ENCODE results near the gene ENAH.
A peak's percentile ranks its signal among the peaks of the same experiment; 100 is the strongest.

The ENAH gene

GRCh38 chr1:225465793-225466517 lies 187.0 kb downstream of the ENAH start:
- Histone ChIP-seq H4K8ac (ENCODE audit: low read length) (no peak overlapping the region), H3K18ac (ENCODE audit: low read depth in 1 of 2, low read length in 2 of 2) (no peak overlapping the region), H2AFZ (ENCODE audit: low read depth, low read length) (no peak overlapping the region)

DNA sequence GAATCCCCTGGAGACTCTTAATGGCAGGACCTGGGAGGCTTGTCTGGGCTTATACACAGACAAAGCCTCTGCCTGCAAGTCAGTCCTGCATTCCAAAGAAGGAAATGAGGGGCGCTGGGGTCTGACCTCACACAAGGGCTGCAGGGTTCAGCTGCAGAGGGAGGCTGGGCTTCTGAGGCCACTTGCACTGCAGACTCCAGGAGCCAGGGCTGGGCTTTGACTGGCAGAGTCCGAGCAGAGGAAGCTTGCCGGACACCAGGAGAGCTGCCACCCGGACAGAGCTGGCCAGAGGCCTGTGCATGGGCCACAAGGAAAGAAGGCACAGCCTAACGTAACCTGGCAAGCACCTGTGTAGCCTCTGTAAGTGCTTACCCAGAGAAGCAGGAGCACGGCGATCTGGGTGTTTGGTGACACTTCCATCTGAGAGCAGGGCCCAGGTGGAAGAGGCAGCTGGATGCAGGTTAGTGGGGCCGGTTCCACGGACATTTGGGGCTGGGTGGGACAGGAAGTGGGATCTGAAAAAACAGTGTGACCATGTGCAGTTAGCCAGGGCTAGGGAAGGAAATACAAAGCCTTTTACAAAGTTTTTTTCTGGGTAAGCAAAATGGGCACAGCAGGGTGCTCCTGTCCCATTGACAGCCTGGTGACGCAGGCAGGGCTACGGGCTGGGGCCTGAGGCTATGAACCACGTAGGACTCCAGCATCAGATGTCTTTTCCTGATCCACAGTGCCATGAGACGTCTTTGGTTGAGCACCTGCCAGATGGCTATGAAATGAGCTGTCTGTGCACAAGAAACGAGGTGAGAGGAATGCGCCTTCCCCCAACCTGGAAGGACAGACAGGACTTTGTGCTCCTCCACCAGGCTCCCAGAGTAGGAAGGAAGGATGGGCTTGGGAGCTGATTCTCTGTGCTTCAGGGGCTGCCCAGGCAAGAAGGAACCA lies 187.8 kb downstream of the ENAH start:
- Histone ChIP-seq H4K8ac (ENCODE audit: low read length) (peak overlapping the region; percentile 39), H3K23ac (ENCODE audit: low read length in 2 of 2) (no peak overlapping the region), H2BK5ac (ENCODE audit: low read depth, low read length, poor library complexity, severe bottlenecking) (no peak overlapping the region), H3K36me3 (ENCODE audit: control insufficient read depth in 1 of 2, insufficient read depth in 2 of 2, low read depth in 1 of 2, low read length in 2 of 2) (no peaks in the 10 kb centered on the region), H2BK15ac (ENCODE audit: low read depth, poor library complexity, severe bottlenecking) (no peak overlapping the region), H2BK12ac (ENCODE audit: low read length in 2 of 2) (no peak overlapping the region), H4K91ac (ENCODE audit: low read length) (peak overlapping the region; percentile 25), H3K79me1 (replicated peaks; ENCODE audit: low read length, poor library complexity, severe bottlenecking) (no peaks in the 10 kb centered on the region), H3K4me1 (ENCODE audit: control insufficient read depth, insufficient read depth, low read depth, low read length) (peaks cover 30% of the 10 kb centered on the region), H3K9ac (ENCODE audit: low read length) (no peak overlapping the region), H2AFZ (ENCODE audit: low read depth, low read length) (no peak overlapping the region), H3K14ac (ENCODE audit: low read length in 2 of 2) (no peak overlapping the region), H3K4me2 (ENCODE audit: low read length, poor library complexity, severe bottlenecking) (no peak overlapping the region), H2AK5ac (ENCODE audit: low read length, severe bottlenecking) (no peak overlapping the region), H2BK120ac (ENCODE audit: low read depth, low read length) (no peak overlapping the region), H3K4me3 (ENCODE audit: insufficient read depth in 1 of 2, low read depth in 1 of 2, low read length in 2 of 2) (no peak overlapping the region), H3K27ac (ENCODE audit: low read length, poor library complexity, severe bottlenecking) (no peak overlapping the region), H3K9me3 (ENCODE audit: control insufficient read depth, low read length) (no peaks in the 10 kb centered on the region), H3K18ac (ENCODE audit: low read depth in 1 of 2, low read length in 2 of 2) (peak overlapping the region; percentile 11 to 16), H3K27me3 (ENCODE audit: control insufficient read depth in 1 of 2, insufficient read depth in 1 of 2, low read length in 2 of 2) (peaks cover 0 to 32% of the 10 kb centered on the region in 2 experiments), H3K4ac (ENCODE audit: low read depth in 1 of 2, low read length in 2 of 2) (no peak overlapping the region)
- no peak for DNase-seq
- whole genome bisulfite sequencing, result 57% methylated on average over 15 of the region's 15 CpGs

More at GRCh38 chr1:225465793-225466517, 187.0 kb downstream of the ENAH start:
- Histone ChIP-seq H3K9me3 (ENCODE audit: control insufficient read depth, low read length) (no peaks in the 10 kb centered on the region), H3K27me3 (ENCODE audit: control insufficient read depth in 1 of 2, insufficient read depth in 1 of 2, low read length in 2 of 2) (peaks cover 0 to 35% of the 10 kb centered on the region in 2 experiments), H2AK5ac (ENCODE audit: low read length, severe bottlenecking) (no peak overlapping the region), H3K9ac (ENCODE audit: low read length) (no peak overlapping the region), H3K4me2 (ENCODE audit: low read length, poor library complexity, severe bottlenecking) (no peak overlapping the region), H3K4ac (ENCODE audit: low read depth in 1 of 2, low read length in 2 of 2) (no peak overlapping the region), H3K4me3 (ENCODE audit: insufficient read depth in 1 of 2, low read depth in 1 of 2, low read length in 2 of 2) (no peak overlapping the region), H2BK15ac (ENCODE audit: low read depth, poor library complexity, severe bottlenecking) (no peak overlapping the region), H4K91ac (ENCODE audit: low read length) (no peak overlapping the region), H2BK5ac (ENCODE audit: low read depth, low read length, poor library complexity, severe bottlenecking) (no peak overlapping the region), H3K4me1 (ENCODE audit: control insufficient read depth, insufficient read depth, low read depth, low read length) (peaks cover 22% of the 10 kb centered on the region), H3K36me3 (ENCODE audit: control insufficient read depth in 1 of 2, insufficient read depth in 2 of 2, low read depth in 1 of 2, low read length in 2 of 2) (no peaks in the 10 kb centered on the region), H2BK12ac (ENCODE audit: low read length in 2 of 2) (no peak overlapping the region), H3K79me1 (replicated peaks; ENCODE audit: low read length, poor library complexity, severe bottlenecking) (no peaks in the 10 kb centered on the region), H3K23ac (ENCODE audit: low read length in 2 of 2) (no peak overlapping the region), H3K14ac (ENCODE audit: low read length in 2 of 2) (no peak overlapping the region), H3K27ac (ENCODE audit: low read length, poor library complexity, severe bottlenecking) (no peak overlapping the region), H2BK120ac (ENCODE audit: low read depth, low read length) (no peak overlapping the region)
- WGBS, result 92% methylated on average over 26 of the region's 26 CpGs
- no peak for DNase-seq

GRCh38 chr1:225462714-225463574 lies 190.0 kb downstream of the ENAH start:
- Histone ChIP-seq H2BK5ac (ENCODE audit: low read depth, low read length, poor library complexity, severe bottlenecking) (no peak overlapping the region), H3K27me3 (ENCODE audit: control insufficient read depth in 1 of 2, insufficient read depth in 1 of 2, low read length in 2 of 2) (peaks cover 0 to 31% of the 10 kb centered on the region in 2 experiments), H3K18ac (ENCODE audit: low read depth in 1 of 2, low read length in 2 of 2) (no peak overlapping the region), H3K36me3 (ENCODE audit: control insufficient read depth in 1 of 2, insufficient read depth in 2 of 2, low read depth in 1 of 2, low read length in 2 of 2) (no peaks in the 10 kb centered on the region), H3K79me1 (replicated peaks; ENCODE audit: low read length, poor library complexity, severe bottlenecking) (no peaks in the 10 kb centered on the region), H3K14ac (ENCODE audit: low read length in 2 of 2) (peak overlapping the region in 1 of 2 experiments; percentile 63), H3K4me2 (ENCODE audit: low read length, poor library complexity, severe bottlenecking) (no peak overlapping the region), H2BK12ac (ENCODE audit: low read length in 2 of 2) (no peak overlapping the region), H4K8ac (ENCODE audit: low read length) (no peak overlapping the region), H3K4me1 (ENCODE audit: control insufficient read depth, insufficient read depth, low read depth, low read length) (peaks cover 38% of the 10 kb centered on the region), H3K9me3 (ENCODE audit: control insufficient read depth, low read length) (no peaks in the 10 kb centered on the region), H2BK15ac (ENCODE audit: low read depth, poor library complexity, severe bottlenecking) (no peak overlapping the region), H3K27ac (ENCODE audit: low read length, poor library complexity, severe bottlenecking) (no peak overlapping the region), H2BK120ac (ENCODE audit: low read depth, low read length) (no peak overlapping the region), H2AK5ac (ENCODE audit: low read length, severe bottlenecking) (no peak overlapping the region), H4K91ac (ENCODE audit: low read length) (no peak overlapping the region), H3K4me3 (ENCODE audit: insufficient read depth in 1 of 2, low read depth in 1 of 2, low read length in 2 of 2) (no peak overlapping the region), H3K23ac (ENCODE audit: low read length in 2 of 2) (no peak overlapping the region), H2AFZ (ENCODE audit: low read depth, low read length) (no peak overlapping the region), H3K9ac (ENCODE audit: low read length) (no peak overlapping the region), H3K4ac (ENCODE audit: low read depth in 1 of 2, low read length in 2 of 2) (no peak overlapping the region)
- no peak for DNase-seq
- WGBS, result 81% methylated on average over 15 of the region's 15 CpGs

Data from mesenchymal stem cell (in vitro differentiated cells and primary cell).